ENCODE results near the gene MEN1.

GRCh38 chr11:64836448-64837072 lies 26.2 kb upstream of the MEN1 start:
- no peak for TF ChIP-seq POLR2A (IDR thresholded peaks at IDR 0.05)
- no peak for TF ChIP-seq CTCF (IDR thresholded peaks at IDR 0.05 in 8 of 11, conservative IDR thresholded peaks at IDR 0.05 in 3 of 11)

Data from spleen (tissue), 7 donors.